ENCODE measurements around the gene ENTPD8. TPM values are rescaled to one million over a fixed set of nuclear protein-coding genes. Genes with fewer than 3 reads are reported as not detected.

Gene ENTPD8
- total and polyA plus RNA-seq, 10 of the 15 experiments (the other 5 are each of a cell fraction or from before 2014, with no cell fraction given), result not detected

DNA sequence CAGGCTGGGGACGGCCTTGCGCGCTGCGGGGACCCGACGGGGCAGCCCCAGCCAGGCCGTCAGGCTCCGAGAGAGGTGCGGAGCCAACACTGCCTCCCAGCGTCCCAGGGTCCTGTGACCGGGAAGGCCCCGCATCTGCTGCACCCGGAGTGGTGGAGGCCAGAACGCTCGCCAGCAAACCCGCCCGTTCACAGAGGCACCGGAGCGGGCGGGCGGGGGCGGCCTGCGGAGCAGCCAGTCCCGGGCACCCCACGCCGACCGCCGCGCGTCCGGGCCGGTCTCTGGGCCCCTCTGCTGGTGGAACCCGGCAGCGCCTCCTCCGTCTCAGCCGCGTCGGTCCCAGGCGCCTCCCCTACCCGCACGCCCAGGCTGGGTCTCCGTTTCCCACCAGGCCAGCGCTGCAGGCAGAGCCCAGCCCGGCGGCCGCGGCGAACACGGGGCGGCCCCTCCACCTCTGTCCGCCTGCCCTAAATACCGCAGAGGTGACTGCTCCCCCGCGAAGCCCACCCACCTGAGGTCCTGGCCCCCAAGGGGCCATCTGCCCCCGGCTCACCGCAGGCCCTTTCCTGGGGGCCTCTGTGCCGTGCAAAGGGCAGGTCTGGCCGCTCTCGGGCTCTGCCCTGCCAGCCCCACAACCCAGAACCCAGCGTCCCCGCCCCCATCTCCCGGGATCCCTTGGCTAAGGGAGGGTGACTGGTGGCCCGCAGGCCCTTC is 34.1 kb downstream of the ENTPD8 start (continued):
- TF ChIP-seq, protein P1, sequence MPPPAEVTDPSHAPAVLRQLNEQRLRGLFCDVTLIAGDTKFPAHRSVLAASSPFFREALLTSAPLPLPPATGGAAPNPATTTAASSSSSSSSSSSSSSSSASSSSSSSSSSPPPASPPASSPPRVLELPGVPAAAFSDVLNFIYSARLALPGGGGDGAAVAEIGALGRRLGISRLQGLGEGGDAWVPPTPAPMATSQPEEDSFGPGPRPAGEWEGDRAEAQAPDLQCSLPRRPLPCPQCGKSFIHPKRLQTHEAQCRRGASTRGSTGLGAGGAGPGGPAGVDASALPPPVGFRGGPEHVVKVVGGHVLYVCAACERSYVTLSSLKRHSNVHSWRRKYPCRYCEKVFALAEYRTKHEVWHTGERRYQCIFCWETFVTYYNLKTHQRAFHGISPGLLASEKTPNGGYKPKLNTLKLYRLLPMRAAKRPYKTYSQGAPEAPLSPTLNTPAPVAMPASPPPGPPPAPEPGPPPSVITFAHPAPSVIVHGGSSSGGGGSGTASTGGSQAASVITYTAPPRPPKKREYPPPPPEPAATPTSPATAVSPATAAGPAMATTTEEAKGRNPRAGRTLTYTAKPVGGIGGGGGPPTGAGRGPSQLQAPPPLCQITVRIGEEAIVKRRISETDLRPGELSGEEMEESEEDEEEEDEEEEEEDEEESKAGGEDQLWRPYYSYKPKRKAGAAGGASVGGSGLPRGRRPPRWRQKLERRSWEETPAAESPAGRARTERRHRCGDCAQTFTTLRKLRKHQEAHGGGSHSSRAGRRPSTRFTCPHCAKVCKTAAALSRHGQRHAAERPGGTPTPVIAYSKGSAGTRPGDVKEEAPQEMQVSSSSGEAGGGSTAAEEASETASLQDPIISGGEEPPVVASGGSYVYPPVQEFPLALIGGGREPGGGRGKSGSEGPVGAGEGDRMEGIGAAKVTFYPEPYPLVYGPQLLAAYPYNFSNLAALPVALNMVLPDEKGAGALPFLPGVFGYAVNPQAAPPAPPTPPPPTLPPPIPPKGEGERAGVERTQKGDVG (CRISPR knock-in tag; IDR thresholded peaks at IDR 0.05), result no peak
- TF ChIP-seq NFIC (IDR thresholded peaks at IDR 0.05; ENCODE audit: low read depth, low read length), result no peak
- TF ChIP-seq EZH2 (IDR thresholded peaks at IDR 0.05; ENCODE audit: borderline replicate concordance, control insufficient read depth, low read depth, low read length), result no peak
- TF ChIP-seq, protein P2, sequence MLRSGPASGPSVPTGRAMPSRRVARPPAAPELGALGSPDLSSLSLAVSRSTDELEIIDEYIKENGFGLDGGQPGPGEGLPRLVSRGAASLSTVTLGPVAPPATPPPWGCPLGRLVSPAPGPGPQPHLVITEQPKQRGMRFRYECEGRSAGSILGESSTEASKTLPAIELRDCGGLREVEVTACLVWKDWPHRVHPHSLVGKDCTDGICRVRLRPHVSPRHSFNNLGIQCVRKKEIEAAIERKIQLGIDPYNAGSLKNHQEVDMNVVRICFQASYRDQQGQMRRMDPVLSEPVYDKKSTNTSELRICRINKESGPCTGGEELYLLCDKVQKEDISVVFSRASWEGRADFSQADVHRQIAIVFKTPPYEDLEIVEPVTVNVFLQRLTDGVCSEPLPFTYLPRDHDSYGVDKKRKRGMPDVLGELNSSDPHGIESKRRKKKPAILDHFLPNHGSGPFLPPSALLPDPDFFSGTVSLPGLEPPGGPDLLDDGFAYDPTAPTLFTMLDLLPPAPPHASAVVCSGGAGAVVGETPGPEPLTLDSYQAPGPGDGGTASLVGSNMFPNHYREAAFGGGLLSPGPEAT (IDR thresholded peaks at IDR 0.05; ENCODE audit: low read depth), result no peak
- TF ChIP-seq, protein P3, sequence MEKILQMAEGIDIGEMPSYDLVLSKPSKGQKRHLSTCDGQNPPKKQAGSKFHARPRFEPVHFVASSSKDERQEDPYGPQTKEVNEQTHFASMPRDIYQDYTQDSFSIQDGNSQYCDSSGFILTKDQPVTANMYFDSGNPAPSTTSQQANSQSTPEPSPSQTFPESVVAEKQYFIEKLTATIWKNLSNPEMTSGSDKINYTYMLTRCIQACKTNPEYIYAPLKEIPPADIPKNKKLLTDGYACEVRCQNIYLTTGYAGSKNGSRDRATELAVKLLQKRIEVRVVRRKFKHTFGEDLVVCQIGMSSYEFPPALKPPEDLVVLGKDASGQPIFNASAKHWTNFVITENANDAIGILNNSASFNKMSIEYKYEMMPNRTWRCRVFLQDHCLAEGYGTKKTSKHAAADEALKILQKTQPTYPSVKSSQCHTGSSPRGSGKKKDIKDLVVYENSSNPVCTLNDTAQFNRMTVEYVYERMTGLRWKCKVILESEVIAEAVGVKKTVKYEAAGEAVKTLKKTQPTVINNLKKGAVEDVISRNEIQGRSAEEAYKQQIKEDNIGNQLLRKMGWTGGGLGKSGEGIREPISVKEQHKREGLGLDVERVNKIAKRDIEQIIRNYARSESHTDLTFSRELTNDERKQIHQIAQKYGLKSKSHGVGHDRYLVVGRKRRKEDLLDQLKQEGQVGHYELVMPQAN (conservative IDR thresholded peaks at IDR 0.05), result peak; percentile 61
- TF ChIP-seq, protein P4, sequence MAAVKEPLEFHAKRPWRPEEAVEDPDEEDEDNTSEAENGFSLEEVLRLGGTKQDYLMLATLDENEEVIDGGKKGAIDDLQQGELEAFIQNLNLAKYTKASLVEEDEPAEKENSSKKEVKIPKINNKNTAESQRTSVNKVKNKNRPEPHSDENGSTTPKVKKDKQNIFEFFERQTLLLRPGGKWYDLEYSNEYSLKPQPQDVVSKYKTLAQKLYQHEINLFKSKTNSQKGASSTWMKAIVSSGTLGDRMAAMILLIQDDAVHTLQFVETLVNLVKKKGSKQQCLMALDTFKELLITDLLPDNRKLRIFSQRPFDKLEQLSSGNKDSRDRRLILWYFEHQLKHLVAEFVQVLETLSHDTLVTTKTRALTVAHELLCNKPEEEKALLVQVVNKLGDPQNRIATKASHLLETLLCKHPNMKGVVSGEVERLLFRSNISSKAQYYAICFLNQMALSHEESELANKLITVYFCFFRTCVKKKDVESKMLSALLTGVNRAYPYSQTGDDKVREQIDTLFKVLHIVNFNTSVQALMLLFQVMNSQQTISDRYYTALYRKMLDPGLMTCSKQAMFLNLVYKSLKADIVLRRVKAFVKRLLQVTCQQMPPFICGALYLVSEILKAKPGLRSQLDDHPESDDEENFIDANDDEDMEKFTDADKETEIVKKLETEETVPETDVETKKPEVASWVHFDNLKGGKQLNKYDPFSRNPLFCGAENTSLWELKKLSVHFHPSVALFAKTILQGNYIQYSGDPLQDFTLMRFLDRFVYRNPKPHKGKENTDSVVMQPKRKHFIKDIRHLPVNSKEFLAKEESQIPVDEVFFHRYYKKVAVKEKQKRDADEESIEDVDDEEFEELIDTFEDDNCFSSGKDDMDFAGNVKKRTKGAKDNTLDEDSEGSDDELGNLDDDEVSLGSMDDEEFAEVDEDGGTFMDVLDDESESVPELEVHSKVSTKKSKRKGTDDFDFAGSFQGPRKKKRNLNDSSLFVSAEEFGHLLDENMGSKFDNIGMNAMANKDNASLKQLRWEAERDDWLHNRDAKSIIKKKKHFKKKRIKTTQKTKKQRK (IDR thresholded peaks at IDR 0.05; ENCODE audit: low read depth, low read length), result no peak
- TF ChIP-seq SP1 (IDR thresholded peaks at IDR 0.05; ENCODE audit: low read depth, low read length), result no peak
- no peak for TF ChIP-seq RAD51 (IDR thresholded peaks at IDR 0.05)
- TF ChIP-seq WRNIP1 (IDR thresholded peaks at IDR 0.05; ENCODE audit: borderline replicate concordance, low read depth, low read length), result no peak
- TF ChIP-seq SUZ12 (IDR thresholded peaks at IDR 0.05; ENCODE audit: unreplicated experiment), result no peak
- no peak for TF ChIP-seq IRF4 (IDR thresholded peaks at IDR 0.05; ENCODE audit: low read depth, low read length)
- TF ChIP-seq TAF1 (IDR thresholded peaks at IDR 0.05; ENCODE audit: borderline replicate concordance, low read depth, low read length), result no peak
- TF ChIP-seq, protein P5, sequence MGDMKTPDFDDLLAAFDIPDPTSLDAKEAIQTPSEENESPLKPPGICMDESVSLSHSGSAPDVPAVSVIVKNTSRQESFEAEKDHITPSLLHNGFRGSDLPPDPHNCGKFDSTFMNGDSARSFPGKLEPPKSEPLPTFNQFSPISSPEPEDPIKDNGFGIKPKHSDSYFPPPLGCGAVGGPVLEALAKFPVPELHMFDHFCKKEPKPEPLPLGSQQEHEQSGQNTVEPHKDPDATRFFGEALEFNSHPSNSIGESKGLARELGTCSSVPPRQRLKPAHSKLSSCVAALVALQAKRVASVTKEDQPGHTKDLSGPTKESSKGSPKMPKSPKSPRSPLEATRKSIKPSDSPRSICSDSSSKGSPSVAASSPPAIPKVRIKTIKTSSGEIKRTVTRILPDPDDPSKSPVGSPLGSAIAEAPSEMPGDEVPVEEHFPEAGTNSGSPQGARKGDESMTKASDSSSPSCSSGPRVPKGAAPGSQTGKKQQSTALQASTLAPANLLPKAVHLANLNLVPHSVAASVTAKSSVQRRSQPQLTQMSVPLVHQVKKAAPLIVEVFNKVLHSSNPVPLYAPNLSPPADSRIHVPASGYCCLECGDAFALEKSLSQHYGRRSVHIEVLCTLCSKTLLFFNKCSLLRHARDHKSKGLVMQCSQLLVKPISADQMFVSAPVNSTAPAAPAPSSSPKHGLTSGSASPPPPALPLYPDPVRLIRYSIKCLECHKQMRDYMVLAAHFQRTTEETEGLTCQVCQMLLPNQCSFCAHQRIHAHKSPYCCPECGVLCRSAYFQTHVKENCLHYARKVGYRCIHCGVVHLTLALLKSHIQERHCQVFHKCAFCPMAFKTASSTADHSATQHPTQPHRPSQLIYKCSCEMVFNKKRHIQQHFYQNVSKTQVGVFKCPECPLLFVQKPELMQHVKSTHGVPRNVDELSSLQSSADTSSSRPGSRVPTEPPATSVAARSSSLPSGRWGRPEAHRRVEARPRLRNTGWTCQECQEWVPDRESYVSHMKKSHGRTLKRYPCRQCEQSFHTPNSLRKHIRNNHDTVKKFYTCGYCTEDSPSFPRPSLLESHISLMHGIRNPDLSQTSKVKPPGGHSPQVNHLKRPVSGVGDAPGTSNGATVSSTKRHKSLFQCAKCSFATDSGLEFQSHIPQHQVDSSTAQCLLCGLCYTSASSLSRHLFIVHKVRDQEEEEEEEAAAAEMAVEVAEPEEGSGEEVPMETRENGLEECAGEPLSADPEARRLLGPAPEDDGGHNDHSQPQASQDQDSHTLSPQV (IDR thresholded peaks at IDR 0.05), result peak; percentile 69; the same call in 1 of the 2 replicates
- TF ChIP-seq FOS (IDR thresholded peaks at IDR 0.05; ENCODE audit: borderline replicate concordance, extremely low read depth, insufficient read length), result no peak
